AG09309 (cell line): ENCODE data around the gene CCNYL1.

Experiments
- DNase-seq: peaks from one replicate; pipeline ENCODE4 v3.0.0-alpha.2; 2010; ENCODE audit warnings: low read depth
- H3K4me3 ChIP-seq: 2 replicates; pipeline ENCODE4 v1.5.1; 2011; ENCODE audit warnings: mild to moderate bottlenecking, low read depth, low read length, moderate library complexity; ENCODE audit not compliant: control insufficient read depth
- TF ChIP-seq, protein P1 (sequence below): IDR thresholded peaks from 2 replicates; pipeline ENCODE4 v1.5.1; 2011; ENCODE audit warnings: mild to moderate bottlenecking, low read depth, low read length, inconsistent platforms; ENCODE audit not compliant: insufficient read depth, control insufficient read depth; ENCODE audit errors: missing control alignments

CCNYL1 gene

DNA sequence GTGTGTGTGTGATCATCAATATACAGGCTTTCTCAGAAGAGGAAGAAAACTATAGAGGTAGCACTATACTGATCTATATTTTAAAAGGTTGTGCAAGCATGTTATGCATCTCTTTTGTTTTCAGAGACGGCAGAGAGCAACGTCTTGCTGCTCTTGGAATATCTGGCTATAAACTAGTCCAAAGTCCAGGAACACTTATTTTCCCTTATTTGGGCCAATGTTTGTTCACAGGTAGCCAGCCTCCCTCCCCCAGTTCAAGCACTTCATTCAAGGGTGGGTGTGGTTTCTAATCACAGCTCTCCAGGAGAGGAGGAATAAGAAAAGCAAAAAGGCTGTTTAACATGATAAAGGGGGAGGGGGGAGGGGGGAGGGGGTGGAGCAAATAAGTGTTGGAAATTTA lies 54.1 kb downstream of the CCNYL1 start:
- TF ChIP-seq, protein P1, sequence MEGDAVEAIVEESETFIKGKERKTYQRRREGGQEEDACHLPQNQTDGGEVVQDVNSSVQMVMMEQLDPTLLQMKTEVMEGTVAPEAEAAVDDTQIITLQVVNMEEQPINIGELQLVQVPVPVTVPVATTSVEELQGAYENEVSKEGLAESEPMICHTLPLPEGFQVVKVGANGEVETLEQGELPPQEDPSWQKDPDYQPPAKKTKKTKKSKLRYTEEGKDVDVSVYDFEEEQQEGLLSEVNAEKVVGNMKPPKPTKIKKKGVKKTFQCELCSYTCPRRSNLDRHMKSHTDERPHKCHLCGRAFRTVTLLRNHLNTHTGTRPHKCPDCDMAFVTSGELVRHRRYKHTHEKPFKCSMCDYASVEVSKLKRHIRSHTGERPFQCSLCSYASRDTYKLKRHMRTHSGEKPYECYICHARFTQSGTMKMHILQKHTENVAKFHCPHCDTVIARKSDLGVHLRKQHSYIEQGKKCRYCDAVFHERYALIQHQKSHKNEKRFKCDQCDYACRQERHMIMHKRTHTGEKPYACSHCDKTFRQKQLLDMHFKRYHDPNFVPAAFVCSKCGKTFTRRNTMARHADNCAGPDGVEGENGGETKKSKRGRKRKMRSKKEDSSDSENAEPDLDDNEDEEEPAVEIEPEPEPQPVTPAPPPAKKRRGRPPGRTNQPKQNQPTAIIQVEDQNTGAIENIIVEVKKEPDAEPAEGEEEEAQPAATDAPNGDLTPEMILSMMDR: no peak
- no peak overlapping the region for H3K4me3 ChIP-seq
- DNase-seq: no peak

DNA sequence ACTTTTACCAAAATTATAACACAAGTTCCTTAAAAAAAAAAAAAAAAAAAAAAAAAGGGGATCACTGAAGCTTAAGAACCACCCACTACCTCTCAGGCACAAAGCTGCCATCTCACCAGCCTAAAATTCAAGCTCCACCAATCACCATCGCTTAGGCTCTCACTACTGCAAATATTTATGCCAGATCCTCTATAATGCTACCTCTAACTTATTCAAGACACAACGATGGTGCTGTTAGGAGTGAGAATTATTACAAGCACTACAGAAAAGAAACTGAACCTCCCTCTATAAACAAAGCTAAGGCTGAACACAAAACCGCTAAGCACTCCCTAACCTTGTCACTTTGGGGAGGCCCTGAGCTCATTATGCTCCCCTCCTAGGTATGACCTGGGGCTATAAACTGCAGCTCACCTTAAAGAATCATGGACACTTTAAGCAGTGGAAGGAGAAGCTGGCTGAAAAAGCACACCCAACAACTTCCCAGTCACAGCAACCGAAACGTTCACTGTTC lies 54.7 kb downstream of the CCNYL1 start:
- no peak overlapping the region for H3K4me3 ChIP-seq
- DNase-seq: no peak
- TF ChIP-seq, protein P1: no peak

DNA sequence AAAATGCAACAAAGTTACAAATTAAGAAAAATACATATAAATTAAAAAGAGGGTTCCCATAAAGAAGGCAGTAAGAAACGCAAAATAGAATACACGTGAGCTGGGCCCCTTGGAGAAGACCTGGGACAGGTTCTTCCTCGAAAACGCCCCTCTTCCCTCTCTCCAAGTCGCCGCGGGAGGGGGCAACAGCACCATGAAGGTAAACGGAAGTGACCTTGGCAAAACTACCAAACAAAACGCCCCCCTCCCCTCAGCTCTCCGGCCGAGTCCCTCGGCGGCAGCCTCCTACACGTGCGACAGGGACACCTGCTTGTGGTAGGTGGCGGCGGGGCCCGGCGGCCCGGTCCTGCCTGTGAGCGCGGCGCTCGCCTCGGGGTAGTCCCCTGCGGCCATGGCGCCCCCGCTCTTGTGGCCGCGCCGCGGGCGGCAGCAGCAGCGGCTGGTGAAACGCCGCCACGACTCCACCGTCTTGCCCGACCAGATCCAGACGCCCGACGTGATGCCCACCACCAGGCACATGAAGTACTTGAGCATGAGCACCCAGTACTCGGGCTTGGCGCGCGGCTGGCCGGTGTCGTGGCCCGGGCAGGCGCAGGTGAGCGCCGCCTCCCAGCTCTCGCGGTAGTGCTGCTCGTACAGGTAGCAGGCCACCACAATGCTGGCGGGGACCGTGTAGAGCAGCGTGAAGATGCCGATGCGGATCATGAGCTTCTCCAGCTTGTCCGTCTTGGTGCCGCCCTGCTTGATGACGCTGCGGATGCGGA lies 55.4 kb downstream of the CCNYL1 start:
- H3K4me3 ChIP-seq: no peak overlapping the region
- no peak for DNase-seq
- TF ChIP-seq, protein P1: no peak

DNA sequence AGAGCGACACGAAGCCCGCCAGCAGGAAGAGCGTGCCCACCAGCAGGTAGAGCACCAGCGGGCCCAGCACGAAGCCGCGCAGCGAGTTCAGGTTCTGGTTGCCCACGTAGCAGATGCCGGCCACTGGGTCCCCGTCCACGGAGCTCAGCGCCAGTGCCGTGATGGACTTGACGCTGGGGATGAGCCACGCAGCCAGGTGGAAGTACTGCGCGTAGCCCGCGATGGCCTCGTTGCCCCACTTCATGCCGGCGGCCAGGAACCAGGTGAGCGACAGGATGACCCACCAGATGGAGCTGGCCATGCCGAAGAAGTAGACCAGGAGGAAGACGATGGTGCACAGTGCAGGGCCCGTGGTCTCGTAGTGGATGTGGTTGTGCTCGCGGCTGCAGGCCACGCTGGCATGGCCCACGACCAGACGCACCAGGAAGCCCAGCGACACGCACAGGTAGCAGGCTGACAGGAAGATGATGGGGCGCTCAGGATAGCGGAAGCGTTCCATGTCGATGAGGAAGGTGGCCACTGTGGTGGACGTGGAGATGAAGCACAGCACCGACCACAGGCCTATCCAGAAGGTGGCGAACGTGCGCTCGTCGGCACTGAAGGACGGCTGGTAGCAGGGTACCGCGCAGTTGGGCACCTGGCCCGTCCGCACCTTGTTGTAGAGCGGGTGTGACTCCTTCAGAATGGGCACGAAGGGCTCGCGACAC lies 56.2 kb downstream of the CCNYL1 start:
- TF ChIP-seq, protein P1: peak; percentile 33
- DNase-seq: no peak
- H3K4me3 ChIP-seq: no peak overlapping the region

DNA sequence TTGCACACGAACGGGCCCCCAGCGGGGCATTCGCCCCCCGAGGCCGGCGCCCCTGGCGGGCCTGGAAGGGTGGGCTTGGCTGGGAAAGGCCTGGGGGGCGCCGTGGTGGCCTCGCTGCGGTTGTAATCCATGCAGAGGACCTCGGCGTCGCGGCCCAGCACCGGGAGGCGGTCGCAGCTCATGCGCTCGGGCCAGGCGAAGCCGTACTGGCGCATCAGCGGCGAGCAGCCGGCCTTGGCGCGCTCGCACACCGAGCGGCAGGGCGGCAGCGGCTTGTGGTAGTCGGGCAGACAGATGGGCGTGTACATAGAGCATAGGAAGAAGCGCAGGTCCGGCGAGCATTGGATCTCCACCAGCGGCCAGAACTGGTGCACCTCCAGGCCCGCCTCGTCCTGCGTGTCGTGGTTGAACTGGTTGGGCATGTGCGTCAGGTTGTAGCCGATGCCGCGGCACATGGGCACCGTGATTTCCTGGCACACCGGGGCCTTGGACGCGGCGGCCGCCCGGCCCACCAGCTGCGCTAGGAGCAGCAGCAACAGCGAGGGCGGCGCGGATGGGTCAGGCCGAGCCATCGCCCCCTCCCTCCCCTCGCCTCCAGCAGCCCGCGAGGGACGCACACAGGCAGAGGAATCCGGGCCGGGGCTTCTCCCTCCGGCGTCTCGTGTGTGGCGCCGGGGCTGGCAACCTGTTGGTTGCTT lies 56.9 kb downstream of the CCNYL1 start:
- DNase-seq: no peak
- TF ChIP-seq, protein P1: no peak
- peak overlapping the region; percentile 60 for H3K4me3 ChIP-seq

DNA sequence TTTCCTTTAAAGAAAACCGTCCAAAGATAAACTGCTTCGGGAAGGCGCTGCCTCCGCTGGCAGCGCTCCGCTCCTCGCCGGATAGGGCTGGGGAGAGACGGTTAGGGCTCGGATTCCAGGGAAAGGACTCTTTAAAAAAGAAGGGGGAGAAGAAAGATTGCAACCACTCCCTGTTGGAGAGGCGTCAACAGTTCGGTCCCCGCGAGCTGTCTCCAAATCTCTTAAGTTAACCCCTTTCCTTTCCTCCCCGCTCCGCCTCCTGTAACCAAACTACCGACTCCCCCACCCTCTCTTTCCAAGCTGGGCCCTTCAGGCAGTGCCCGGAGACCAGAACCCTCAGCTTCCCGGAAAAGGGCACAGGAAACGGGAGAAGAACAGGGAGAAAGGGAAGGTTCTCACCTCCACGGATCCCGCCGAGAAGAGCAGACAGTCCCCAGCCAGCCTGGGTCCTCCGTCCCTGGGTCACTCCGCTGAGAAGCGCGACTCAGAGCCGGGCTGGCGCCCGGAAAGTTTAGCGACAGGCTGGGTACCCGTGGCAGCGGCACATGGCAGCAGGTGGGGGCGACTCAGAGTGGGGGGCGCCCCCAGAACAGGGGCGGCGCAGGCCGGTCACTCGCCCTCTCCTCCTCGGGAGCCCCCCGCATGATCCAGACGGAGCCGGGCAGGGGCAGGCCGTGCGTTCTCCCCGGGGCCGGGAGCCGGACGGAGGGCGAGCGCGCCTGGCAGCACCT lies 57.6 kb downstream of the CCNYL1 start:
- TF ChIP-seq, protein P1: no peak
- no peak for DNase-seq
- peak overlapping the region; percentile 60 for H3K4me3 ChIP-seq
